Activated CD8-positive, alpha-beta memory T cell treated with anti-CD3 and anti-CD28 coated beads for 36 hours (primary cell): ENCODE data around the gene TMEM175. TPM values are rescaled to one million over a fixed set of nuclear protein-coding genes. Genes with fewer than 3 reads are reported as not detected.
"Not testable (repeated sequence)": the region's sequence is repeated elsewhere in the genome, so short reads cannot be mapped to it uniquely, and the experiment has no call there.

Experiments
- CTCF ChIA-PET: fragments of 350-600 bp; sonication (Branson Sonifier 250); formaldehyde crosslinking; loops from one replicate; lab custom pipeline; 2021; ENCODE audit warnings: antibody characterized with exemption; lab: Charles Lee
- POLR2A ChIA-PET: fragments of 350-600 bp; sonication (Branson Sonifier 250); formaldehyde crosslinking; loops from one replicate; lab custom pipeline; 2021; ENCODE audit warnings: antibody characterized with exemption; lab: Charles Lee
- total RNA-seq, 2 experiments: library from RNA; stranded (reverse); gene quantifications; one replicate each; pipeline ENCODE4 v1.2.3, GENCODE V29; 2021

Gene TMEM175
- total RNA-seq, 2 experiments from 2014 or later, result 16.9 to 17.3 TPM

DNA sequence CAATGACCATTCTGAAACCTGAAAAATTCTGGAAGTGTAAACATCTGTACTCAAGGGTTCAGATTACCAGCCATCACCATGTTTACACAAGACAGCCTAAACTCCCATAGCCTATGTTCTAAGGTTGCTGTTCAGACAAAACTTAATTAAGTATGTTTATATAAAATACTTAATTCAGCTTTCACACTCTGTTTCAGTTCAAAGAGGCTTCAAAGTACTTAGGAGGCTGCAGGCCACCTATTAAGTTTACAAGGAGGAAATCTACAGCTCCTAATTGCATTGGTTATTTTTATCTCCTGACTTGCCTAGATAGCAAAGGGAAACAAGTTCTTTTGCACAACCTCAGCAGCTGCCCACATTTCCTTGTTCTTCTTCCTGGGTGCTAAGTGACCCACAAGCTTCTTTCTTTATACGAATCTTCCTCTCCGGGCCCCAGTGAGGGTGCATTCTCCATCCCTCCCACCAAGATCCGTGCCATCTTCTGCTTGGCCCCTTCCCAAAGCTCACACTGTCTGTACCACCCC, 2.2 kb upstream of the TMEM175 start:
- CTCF ChIA-PET, result interaction anchor here (1.0 to 1.5 kb wide), 3 partner anchors 9 to 187 kb away, joined by 3 to 4 read pairs (median 3); no protein-coding TSS in a partner anchor
- POLR2A ChIA-PET, result interaction anchor here (0.6 to 0.7 kb wide), 2 partner anchors 8 to 318 kb away, joined by 3 read pairs; no protein-coding TSS in a partner anchor

DNA sequence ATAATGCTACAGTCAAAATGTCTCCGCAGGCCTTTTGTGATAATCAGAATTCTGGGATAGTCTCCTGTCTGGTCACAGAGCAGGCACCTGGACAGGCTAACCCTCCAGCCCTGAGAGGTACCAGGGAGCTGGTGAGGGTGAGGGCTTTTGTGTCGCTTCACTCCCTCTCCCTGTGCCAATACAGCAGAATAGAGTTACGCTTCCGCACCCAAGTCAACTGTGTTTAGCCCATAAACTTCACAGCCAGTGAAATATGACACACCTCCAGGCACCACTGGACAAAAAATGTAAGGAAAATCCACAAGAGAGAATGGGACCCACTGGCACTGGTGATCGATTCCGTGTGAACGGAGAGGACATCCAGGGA, 1.4 kb upstream of the TMEM175 start:
- ChIA-PET CTCF (interaction anchor here (1.0 to 1.3 kb wide), 2 partner anchors 9 to 52 kb away, joined by 3 read pairs; no protein-coding TSS in a partner anchor), POLR2A (interaction anchor here (0.7 kb wide), 1 partner anchor 9 kb away, joined by 3 read pairs; no protein-coding TSS in a partner anchor)

DNA sequence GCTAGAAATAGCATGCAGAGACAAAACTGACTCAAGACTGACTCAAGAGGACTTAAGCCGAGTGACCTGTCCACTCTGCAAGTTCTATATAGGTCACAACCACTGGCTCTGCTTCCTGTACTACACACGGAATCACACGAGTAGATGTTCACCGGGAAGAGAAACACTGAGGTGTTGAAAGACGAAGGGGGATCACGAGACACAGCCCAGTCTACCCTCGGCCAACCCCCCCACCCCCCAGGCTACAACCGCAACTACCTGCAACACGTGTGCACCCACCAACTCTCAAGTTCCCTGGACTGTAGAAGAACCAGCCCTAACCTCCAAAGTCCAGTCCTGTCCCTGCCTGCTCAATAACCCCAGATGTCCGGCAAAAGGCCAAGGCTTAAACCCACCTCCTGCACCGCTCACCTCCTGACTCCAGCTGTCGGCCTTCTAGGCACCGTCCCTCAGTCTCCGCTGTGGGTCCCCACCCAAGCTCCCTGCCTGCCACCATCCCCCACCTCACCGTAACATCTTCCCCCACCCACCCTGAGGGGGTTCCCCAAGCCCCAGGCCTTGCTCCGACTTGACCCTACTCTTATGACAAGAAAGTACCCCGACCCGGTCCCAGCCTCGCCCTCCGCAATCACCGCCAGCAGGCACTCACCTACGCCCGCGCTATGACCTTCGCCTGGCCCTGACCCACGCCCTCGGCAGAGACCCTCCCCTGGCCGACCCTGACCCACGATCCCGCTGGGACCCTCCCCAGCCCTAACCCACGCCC, 883 bp upstream of the TMEM175 start:
- ChIA-PET POLR2A (interaction anchor here (0.8 to 1.6 kb wide), 4 partner anchors 51 to 149 kb away, joined by 3 to 8 read pairs (median 3); no protein-coding TSS in a partner anchor), CTCF (interaction anchor here (1.0 to 1.4 kb wide), 4 partner anchors 9 to 56 kb away, joined by 3 read pairs; no protein-coding TSS in a partner anchor)

DNA sequence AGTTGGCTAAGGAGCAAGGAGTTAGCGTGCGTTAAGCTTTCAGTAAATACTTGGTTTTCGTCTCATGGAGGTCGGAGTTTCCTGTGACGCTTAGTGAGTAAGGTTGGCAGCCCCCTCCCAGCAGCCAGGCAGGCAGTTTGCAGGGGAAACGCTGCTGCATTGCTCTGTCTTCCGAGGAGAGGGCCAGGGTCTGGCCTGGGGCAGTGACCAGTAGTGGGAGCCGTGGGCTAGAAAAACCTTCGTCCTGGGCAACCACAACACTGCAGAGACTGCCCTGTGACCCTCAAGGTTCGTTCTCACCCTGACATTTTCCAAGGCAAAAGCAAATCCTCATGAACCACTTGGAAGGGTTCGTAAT, 432 bp downstream of the TMEM175 start:
- ChIA-PET CTCF (interaction anchor here (1.4 kb wide), 1 partner anchor 55 kb away, joined by 3 read pairs; no protein-coding TSS in a partner anchor), POLR2A (interaction anchor here (1.2 to 1.6 kb wide), 2 partner anchors 78 to 151 kb away, joined by 3 to 8 read pairs; no protein-coding TSS in a partner anchor)

DNA sequence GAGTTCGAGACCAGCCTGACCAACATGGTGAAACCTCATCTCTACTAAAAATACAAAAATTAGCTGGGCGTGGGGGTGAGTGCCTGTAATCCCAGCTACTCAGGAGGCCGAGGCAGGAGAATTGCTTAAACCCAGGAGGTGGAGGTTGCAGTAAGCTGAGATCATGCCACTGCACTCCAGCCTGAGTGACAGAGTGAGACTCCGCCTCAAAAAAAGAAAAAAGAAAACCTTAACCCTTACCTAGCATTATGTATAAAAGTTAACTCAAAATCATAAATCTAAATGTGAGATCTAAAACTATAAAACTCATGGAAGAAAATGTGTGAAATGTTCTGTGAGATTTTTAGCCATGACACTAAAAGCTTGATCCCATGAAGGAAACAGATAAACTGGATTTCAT, 7.2 kb downstream of the TMEM175 start:
- POLR2A ChIA-PET, result not testable (repeated sequence)
- CTCF ChIA-PET, result interaction anchor here (0.6 kb wide), 1 partner anchor 13 kb away, joined by 3 read pairs; no protein-coding TSS in a partner anchor

DNA sequence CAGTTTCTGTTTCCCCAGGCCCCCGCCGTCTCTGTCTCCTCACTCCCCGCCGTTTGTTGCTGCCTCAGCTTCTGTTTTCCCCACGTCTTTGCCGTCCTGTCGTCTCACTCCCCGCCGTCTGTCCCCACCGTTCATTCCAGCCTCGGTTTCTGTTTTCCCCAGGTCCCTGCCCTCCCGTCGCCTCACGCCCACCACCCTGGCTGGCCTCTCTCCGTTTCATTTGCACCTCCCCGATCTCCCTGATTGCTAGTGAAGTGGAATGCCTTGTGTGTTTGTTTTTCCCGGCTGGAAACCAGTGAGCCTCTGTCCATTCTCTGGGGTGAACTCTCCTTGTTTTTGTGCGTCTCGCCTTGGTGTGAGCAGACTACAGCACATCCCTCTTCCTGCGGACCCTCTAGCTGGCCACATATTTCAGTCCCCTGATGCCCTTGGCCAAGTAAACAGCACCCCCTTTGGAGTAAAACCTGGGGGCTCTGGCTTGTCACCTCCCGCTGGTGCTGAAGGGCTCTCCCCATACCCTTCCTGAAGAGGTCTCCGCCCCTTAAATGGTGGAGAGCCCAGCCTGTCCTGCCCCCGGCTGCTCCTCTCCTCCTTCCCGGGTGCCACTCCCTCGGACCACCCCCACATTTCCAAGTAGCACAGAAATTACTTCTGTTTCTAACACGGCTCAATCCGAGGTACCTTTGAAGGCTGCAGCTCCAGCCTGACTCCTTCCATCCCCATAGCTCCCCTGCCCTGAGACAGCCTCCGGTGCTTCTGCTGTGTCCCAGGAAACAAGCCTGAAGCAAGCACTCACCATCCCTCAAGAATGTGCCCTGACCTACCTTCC, 13.2 kb downstream of the TMEM175 start:
- ChIA-PET CTCF (no interaction called here), POLR2A (no interaction called here)

DNA sequence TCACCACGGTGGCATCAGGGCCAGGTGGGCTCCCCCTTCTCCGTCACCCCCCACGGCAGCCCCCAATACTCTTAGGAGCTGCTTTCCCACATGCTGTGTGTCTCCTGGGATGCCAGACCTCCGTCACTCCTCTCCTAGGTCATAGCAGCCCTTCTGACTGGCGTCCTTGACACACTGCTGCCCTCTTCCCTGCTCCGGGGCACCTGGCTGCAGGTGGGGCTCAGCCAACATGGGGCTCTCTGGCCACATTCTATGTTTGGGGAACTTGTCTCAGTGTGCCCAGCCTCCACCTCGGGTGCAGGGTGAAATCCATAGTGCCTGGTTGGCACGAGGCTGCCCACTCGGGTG, 13.8 kb downstream of the TMEM175 start:
- ChIA-PET CTCF (no interaction called here), POLR2A (no interaction called here)

DNA sequence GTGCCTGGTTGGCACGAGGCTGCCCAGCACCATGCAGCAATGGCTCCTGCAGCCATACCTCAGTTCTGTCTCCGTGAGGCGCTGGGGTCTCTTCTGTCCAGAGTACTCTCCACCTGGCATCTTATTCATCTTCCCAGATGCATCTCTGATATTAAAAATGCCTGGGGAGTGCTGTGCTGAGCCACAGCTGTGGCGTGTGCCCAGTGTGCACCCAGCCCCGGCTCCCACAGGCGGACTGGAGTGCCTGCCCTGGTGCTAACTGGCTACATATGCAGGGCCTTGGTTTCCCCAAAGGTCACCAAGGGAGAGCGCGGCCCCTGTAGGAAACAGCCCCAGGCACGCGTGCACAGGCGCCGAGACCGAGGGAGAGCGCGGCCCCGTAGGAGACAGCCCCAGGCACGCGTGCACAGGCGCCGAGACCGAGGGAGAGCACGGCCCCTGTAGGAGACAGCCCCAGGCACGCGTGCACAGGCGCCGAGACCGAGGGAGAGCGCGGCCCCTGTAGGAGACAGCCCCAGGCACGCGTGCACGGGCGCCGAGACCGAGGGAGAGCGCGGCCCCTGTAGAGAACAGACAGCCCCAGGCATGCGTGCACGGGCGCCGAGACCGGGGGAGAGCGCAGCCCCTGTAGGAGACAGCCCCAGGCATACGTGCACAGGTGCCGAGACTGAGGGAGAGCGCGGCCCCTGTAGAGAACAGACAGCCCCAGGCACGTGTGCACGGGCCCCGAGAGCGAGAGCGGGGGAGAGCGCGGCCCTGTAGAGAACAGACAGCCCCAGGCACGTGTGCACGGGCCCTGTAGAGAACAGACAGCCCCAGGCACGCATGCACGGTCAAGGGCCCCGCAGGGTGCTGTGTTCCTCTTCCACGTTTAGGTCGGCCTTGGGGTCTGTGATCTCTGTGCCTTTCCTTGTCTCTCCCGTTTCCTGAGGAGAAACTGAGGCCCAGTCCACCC, 14.5 kb downstream of the TMEM175 start:
- CTCF ChIA-PET, result no interaction called here
- POLR2A ChIA-PET, result no interaction called here

DNA sequence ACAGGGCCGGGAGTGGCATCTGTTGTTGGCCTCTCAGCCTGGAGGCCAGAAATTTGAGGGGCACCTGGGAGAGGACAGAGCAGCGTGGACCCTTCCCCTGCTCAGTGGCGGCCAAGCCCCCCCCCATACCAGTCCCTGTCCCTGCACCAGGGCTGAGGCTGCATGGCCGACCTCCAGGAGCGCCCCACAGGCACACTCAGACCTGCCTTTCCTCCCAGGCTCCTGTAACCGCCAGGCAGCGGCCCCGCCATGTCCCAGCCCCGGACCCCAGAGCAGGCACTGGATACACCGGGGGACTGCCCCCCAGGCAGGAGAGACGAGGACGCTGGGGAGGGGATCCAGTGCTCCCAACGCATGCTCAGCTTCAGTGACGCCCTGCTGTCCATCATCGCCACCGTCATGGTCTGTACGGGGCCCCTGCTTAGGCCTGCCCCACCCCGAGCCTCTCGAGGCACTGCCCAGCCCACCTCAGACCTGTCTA, 15.3 kb downstream of the TMEM175 start:
- POLR2A ChIA-PET, result no interaction called here

DNA sequence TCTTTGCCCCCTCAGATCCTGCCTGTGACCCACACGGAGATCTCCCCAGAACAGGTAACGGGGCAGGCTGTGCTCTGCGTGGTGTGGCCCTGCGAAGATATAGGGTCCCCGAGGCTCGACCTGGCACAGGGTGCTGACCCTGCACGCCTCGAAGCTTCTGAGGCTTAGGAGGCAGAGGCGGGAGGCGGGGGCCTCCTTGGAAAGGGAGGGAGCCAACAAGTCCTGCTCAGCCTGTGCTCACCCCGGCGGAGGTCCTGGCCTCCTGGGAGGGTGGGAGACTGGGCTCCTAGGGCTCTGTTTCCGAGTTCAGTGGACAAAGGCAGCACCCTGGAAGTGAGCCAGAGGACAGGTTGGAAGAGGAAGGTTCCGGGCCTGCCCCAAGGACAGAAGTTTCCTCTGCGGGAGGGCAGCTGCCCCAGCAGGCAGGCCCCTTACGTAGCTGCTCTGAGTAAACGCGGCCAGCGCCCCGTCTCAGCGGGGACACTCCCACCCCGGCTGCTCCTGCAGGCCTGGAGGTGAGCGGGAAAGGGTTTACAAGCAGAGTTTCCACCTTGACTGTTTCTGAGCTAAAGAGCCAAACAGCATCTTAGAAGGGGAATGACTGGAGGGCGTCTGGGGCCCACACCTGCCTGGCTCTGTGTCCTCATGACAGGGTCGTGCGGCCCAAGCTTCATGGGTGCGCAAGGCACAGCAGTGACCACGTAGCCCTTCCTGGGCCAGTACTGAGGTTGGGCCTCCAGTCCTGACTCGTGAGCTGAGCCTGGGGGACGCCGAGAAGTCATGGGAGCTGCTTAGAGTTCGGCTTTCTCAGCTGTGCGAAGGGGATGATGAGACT, 16.1 kb downstream of the TMEM175 start:
- ChIA-PET POLR2A (no interaction called here), CTCF (no interaction called here)

More for the DNA sequence above, 15.3 kb downstream of the TMEM175 start:
- CTCF ChIA-PET, result no interaction called here

DNA sequence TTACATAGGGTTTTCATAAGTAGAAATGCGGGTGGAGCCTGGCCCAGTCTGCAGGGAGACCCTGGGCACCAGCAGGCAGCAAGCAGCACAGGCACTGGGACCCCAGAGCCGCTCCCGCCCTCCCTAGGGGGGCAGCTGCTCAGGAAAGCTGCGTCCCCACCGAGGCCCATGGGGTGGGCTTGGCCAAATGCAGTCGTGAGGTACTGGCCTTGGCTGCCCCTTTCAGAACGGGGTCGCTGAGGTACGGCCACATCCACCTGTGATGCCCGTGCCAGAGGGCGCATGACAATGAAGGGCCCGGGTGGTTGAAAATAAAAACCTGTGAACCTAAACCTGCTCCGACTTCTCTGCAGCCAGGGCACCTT, 16.7 kb downstream of the TMEM175 start:
- ChIA-PET POLR2A (no interaction called here), CTCF (no interaction called here)

DNA sequence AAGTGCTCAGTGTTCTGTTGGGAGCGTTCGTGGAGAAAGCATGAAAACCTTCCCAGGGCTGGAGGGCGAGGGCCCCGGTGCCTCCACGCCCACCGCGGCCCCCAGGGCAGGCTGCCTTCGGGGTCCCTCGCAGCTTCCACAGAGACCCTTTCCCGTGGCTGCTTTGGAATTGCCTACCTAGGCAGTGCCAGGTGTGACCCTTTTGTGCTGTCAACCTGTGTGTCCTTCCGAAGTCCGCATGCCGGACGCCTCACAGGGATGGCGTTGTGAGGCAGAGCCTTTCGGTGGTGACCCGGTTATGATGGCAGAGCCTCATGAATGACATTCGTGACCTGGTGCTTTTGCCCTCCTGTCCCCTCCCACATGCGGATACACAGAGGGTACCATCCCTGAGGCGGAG, 17.4 kb downstream of the TMEM175 start:
- ChIA-PET POLR2A (no interaction called here), CTCF (no interaction called here)

DNA sequence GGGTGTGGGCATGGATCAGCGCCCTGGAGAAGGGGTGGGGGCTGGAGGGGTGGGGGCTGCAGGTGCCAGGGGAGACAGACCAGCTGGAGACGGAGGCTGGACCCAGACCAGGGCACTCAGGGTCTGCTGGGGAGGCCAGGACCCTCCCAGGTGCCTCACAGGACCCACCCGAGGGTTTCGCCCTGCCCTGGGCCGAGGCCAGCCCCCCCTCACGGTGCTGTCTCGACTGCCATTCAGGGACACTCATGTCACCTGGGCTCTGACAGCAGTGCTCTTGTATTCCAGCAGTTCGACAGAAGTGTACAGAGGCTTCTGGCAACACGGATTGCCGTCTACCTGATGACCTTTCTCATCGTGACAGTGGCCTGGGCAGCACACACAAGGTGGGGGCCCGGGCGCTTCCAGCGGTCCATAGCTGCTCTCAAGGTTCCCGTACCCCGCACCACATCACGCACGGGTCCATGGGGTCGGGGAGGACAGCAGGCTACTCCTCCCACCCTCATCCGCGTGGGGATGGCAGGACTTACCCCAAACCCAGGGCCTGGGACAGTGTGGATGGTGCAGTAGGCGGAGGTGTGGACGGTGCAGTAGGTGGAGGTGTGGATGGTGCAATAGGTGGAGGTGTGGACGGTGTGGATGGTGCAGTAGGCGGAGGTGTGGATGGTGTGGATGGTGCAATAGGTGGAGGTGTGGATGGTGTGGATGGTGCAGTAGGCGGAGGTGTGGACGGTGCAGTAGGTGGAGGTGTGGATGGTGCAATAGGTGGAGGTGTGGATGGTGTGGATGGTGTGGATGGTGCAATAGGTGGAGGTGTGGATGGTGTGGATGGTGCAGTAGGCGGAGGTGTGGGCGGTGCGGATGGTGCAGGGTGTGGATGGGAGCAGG, 18.1 kb downstream of the TMEM175 start:
- ChIA-PET POLR2A (no interaction called here), CTCF (no interaction called here)

DNA sequence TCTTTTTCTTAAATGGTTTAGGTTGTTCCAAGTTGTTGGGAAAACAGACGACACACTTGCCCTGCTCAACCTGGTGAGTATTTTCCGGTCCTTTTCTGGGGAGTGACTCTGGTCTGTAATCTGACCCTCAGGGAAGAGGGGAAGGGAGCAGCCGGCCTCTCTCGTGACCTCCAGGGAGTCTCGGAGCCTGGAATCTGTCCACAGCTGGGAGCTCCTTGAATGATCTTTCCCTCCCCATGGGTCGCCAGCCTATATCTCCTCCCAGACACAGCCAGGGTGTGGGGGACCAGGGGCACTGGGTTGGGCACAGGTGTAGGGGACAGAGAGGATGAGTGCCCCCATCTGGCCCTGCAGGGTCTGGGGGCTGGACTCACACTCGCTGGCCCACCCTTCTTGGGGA, 18.9 kb downstream of the TMEM175 start:
- POLR2A ChIA-PET, result no interaction called here
- CTCF ChIA-PET, result interaction anchor here (0.6 kb wide), 1 partner anchor 29 kb away, joined by 3 read pairs; no protein-coding TSS in a partner anchor

DNA sequence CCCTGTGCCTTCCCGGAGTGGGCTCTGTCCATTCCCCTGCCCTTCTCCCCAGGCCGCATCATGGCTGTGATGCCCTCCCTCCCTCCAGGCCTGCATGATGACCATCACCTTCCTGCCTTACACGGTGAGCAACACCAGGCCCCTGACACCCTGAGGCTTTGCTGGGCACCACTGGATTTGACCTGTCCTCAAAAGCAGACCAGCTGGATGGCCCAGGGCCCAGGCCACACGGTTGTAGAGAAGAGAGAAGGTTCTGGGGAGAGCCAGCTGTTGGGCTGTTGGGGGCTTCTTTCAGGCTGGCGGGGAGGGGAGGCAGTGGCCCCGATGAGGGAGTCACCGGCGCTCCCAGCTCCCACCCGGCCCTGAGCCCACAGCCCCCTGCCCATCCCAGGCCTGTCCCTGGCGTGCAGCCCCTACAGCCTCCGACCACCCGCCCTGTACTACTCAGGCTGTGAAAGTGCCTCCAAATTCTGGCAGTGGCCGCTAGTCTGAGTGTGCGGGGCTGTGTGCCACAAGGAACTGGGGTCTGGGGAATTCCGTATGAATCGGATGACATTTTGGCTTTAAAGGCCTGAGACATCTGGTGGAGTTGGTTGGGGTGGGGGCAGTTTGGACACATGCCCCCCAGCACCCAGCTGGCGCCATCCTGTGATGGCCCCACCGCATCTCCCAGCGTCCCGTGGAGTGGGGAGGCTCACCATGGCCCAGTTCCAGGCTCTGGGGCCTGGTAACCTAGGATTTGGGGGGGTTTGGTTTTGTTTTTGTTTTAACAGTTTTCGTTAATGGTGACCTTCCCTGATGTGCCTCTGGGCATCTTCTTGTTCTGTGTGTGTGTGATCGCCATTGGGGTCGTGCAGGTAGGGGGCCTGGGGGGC, 19.6 kb downstream of the TMEM175 start:
- POLR2A ChIA-PET, result no interaction called here
- CTCF ChIA-PET, result interaction anchor here (0.6 kb wide), 2 partner anchors 12 to 30 kb away, joined by 3 read pairs; no protein-coding TSS in a partner anchor
